ENCODE results near the gene PPM1L.

Gene PPM1L

GRCh38 chr3:161038725-161039124 is 282.7 kb downstream of the PPM1L start:
- Histone ChIP-seq H4K20me1 (ENCODE audit: control insufficient read depth, insufficient read depth, low read depth, low read length) (no peaks in the 10 kb centered on the region), H3F3A (ENCODE audit: control insufficient read depth, insufficient read depth) (no peaks in the 10 kb centered on the region), H3K4me1 (ENCODE audit: control insufficient read depth, low read length) (peaks cover 13% of the 10 kb centered on the region), H3K4me2 (ENCODE audit: low read length) (no peak overlapping the region), H3K4me3 (ENCODE audit: low read length) (no peak overlapping the region), H3K9me2 (replicated peaks; ENCODE audit: control insufficient read depth, low read length) (no peaks in the 10 kb centered on the region), H3K79me2 (ENCODE audit: control insufficient read depth, low read length) (no peaks in the 10 kb centered on the region), H3K27me3 (ENCODE audit: control insufficient read depth, low read length) (no peaks in the 10 kb centered on the region), H3K36me3 (ENCODE audit: control insufficient read depth, low read length) (no peaks in the 10 kb centered on the region), H3K27ac (ENCODE audit: low read depth, low read length) (no peak overlapping the region), H3K9me3 (ENCODE audit: control insufficient read depth, insufficient read depth, low read length) (no peaks in the 10 kb centered on the region)
- no peak for TF ChIP-seq EZH2phosphoT487 (IDR thresholded peaks at IDR 0.05; ENCODE audit: borderline replicate concordance, low read length)
- TF ChIP-seq, protein P1, sequence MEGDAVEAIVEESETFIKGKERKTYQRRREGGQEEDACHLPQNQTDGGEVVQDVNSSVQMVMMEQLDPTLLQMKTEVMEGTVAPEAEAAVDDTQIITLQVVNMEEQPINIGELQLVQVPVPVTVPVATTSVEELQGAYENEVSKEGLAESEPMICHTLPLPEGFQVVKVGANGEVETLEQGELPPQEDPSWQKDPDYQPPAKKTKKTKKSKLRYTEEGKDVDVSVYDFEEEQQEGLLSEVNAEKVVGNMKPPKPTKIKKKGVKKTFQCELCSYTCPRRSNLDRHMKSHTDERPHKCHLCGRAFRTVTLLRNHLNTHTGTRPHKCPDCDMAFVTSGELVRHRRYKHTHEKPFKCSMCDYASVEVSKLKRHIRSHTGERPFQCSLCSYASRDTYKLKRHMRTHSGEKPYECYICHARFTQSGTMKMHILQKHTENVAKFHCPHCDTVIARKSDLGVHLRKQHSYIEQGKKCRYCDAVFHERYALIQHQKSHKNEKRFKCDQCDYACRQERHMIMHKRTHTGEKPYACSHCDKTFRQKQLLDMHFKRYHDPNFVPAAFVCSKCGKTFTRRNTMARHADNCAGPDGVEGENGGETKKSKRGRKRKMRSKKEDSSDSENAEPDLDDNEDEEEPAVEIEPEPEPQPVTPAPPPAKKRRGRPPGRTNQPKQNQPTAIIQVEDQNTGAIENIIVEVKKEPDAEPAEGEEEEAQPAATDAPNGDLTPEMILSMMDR (IDR thresholded peaks at IDR 0.05; ENCODE audit: low read depth, low read length, poor library complexity, severe bottlenecking), result no peak

DNA sequence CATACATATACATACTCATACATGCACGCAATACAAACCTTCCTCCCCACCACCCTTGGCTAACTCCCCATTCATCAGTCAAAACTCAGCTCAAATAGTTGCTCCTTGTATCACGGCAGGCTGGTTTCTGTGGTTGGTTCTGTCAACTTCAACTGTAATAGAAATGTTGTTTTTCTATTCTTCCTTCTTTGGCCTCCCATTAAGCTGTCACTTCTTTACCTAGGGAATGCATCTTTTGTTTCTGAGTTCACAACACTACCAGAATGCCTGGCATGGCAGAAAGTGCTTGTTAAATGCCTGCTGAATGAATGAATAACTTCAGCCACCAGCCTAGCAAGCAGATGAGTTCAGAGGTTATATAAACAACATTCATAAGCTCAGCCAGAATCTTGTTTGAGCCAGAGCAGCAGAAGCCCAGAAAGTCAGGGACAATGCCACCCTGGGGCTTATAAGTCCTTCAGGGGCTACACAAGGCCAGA is 286.0 kb downstream of the PPM1L start:
- no peak overlapping the region for H3K4me3 ChIP-seq (ENCODE audit: low read length)
- H4K20me1 ChIP-seq (ENCODE audit: control insufficient read depth, insufficient read depth, low read depth, low read length), result no peaks in the 10 kb centered on the region
- no peaks in the 10 kb centered on the region for H3K79me2 ChIP-seq (ENCODE audit: control insufficient read depth, low read length)
- no peak overlapping the region for H3K27ac ChIP-seq (ENCODE audit: low read depth, low read length)
- no peaks in the 10 kb centered on the region for H3K4me1 ChIP-seq (ENCODE audit: control insufficient read depth, low read length)
- TF ChIP-seq, protein P1 (IDR thresholded peaks at IDR 0.05; ENCODE audit: low read depth, low read length, poor library complexity, severe bottlenecking), result no peak
- no peak for TF ChIP-seq EZH2phosphoT487 (IDR thresholded peaks at IDR 0.05; ENCODE audit: borderline replicate concordance, low read length)
- H3K9me2 ChIP-seq (replicated peaks; ENCODE audit: control insufficient read depth, low read length), result no peaks in the 10 kb centered on the region
- no peaks in the 10 kb centered on the region for H3K9me3 ChIP-seq (ENCODE audit: control insufficient read depth, insufficient read depth, low read length)
- H3F3A ChIP-seq (ENCODE audit: control insufficient read depth, insufficient read depth), result no peaks in the 10 kb centered on the region
- H3K4me2 ChIP-seq (ENCODE audit: low read length), result no peak overlapping the region
- H3K36me3 ChIP-seq (ENCODE audit: control insufficient read depth, low read length), result no peaks in the 10 kb centered on the region
- H3K27me3 ChIP-seq (ENCODE audit: control insufficient read depth, low read length), result no peaks in the 10 kb centered on the region

DNA sequence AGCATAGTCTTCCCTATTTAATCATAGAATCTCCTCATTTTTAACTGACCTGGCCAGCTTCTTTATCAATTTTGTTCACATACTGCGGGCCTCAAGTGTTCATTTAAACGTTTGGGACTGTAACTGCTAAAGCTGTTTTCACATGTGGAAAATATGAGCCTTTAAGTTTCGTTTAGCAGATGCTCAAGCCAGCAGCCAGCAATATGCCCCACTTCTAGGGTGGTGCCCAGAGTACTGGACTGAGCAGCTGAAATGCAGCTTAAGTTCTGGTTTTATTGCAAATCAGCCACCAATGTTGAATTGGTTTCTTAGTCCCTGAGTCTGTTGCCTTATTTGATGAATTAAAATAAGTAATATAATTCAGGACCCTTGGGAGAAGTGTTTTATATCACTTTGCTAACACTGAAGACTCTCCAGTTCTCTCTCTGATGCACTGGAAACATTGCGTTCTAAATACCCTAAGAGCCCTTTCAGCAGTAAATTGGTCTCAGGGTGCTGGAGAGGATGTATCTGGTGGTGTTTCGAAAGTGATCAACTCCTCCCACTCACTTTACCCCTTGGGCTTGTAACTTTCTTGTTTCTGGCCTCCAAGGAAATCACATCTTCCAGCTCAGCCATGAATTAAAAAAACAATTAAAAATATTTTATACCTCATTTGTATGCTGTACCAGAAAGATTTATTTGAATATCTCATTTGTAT is 287.5 kb downstream of the PPM1L start:
- H3K79me2 ChIP-seq (ENCODE audit: control insufficient read depth, low read length), result no peaks in the 10 kb centered on the region
- no peaks in the 10 kb centered on the region for H3K27me3 ChIP-seq (ENCODE audit: control insufficient read depth, low read length)
- H3K4me2 ChIP-seq (ENCODE audit: low read length), result no peak overlapping the region
- H3K9me2 ChIP-seq (replicated peaks; ENCODE audit: control insufficient read depth, low read length), result no peaks in the 10 kb centered on the region
- H3K27ac ChIP-seq (ENCODE audit: low read depth, low read length), result no peak overlapping the region
- H3K9me3 ChIP-seq (ENCODE audit: control insufficient read depth, insufficient read depth, low read length), result no peaks in the 10 kb centered on the region
- H3K4me1 ChIP-seq (ENCODE audit: control insufficient read depth, low read length), result no peaks in the 10 kb centered on the region
- TF ChIP-seq EZH2phosphoT487 (IDR thresholded peaks at IDR 0.05; ENCODE audit: borderline replicate concordance, low read length), result no peak
- TF ChIP-seq, protein P1 (IDR thresholded peaks at IDR 0.05; ENCODE audit: low read depth, low read length, poor library complexity, severe bottlenecking), result no peak
- H4K20me1 ChIP-seq (ENCODE audit: control insufficient read depth, insufficient read depth, low read depth, low read length), result no peaks in the 10 kb centered on the region
- H3K4me3 ChIP-seq (ENCODE audit: low read length), result no peak overlapping the region
- H3K36me3 ChIP-seq (ENCODE audit: control insufficient read depth, low read length), result no peaks in the 10 kb centered on the region
- H3F3A ChIP-seq (ENCODE audit: control insufficient read depth, insufficient read depth), result no peaks in the 10 kb centered on the region
